HG02759 (cell line): ENCODE data around the gene DPYSL3.

Source experiments
- ATAC-seq: cut with Tn5 transposase; IDR thresholded peaks from one replicate; pipeline ENCODE4 v1.9.1; 2021; ENCODE audit warnings: mild to moderate bottlenecking, moderate library complexity; ENCODE audit not compliant: unreplicated experiment

The DPYSL3 gene

DNA sequence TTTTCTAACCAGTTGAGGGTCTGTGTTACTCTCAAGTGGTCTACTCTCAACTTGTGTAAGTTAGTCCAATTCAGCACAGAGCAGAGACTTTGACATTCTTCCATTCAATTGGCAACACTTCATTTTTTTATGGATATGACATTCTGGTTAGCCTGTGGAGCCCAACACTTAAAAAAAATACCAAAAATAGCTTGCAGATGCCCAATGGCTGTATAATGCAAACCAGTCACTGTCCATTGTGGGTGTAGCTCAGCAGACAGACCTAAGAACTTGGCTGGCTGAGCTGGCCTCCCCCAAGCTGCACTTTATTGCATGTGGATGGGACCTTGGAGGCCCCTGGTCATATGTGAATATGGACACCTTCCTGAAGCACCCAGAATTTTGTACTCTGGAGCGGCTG, 103.2 kb downstream of the DPYSL3 start:
- ATAC-seq: no peak

DNA sequence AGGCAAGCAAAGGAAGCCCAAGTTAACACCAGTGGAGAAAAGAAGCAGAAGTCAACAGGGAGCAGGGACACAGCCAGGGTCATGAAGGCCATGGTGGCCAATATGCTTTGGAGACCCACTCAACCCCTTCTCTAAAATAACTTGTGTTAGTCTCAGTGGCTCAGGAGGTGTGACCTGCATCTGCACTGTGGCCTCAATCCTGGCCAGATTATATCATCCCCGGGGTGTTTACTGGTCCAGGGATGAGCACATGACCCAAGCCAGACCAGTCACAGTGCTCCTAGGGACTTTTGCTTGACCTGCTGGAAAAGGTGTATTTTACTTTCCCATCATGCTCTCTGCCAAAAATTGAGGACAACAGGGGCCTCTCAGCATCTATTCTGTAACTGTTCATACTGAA, 105.2 kb downstream of the DPYSL3 start:
- ATAC-seq: peak; percentile 28

GRCh38 chr5:147403651-147404640, 105.9 kb downstream of the DPYSL3 start:
- peak; percentile 93 for ATAC-seq

- ATAC-seq: no peak
These were observed 109.0 kb downstream of the DPYSL3 start for GRCh38 chr5:147400881-147401280.

- ATAC-seq: no peak
These were observed 109.6 kb downstream of the DPYSL3 start for GRCh38 chr5:147400126-147400809.

DNA sequence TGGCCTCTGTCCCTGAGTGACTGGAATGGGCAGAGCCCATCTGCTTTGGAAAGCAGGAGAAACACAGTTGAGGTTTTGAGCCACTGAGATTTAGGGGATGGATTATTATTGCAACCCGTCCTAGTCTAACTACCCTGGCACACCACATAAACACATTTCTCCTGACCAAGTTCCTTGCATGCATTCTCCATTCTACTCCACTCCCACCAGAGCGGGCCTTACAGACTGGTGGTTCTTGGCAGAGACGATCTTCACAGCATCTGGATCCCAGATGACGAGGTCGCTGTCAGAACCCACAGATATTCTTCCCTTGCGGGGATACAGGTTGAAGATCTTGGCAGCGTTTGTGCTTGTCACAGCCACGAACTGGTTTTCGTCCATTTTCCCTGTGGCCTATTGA, 111.0 kb downstream of the DPYSL3 start:
- ATAC-seq: no peak

GRCh38 chr5:147397616-147398015, 112.3 kb downstream of the DPYSL3 start:
- no peak for ATAC-seq

DNA sequence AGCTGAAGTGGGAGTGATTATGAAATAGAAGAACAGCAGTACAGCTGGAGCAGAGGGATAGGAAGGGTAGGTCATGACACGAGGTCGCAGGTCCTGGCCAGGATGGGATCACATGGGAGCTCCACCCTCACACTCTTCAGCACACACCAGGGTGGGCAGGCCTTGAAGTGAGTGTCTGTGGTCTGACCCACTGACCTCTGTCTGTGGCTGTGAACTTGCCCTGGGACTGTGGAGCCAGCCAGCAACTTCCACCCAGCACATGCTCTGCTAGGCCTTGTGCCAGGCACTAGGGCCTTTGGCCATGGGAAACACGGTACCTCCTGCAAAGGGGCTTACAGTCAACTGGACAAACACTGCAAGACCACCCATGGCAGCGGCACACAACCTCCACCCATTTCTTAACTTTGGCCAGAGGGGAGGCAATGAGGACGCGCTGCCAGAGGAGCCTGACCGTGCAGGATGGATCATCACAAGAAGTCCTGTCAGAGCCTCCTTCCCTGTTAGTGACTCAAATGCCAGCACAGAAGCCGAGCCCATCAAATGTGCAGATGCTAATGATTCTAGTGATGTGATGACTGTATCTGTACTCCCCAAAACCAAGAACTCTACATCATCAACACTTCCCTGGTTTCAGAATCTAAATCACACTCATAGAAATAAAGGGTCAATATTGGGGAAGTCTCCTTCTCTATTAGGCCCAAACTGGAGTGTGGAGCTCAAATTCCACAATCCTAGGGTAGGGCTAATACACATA, 113.6 kb downstream of the DPYSL3 start:
- no peak for ATAC-seq

GRCh38 chr5:147393874-147394672, 115.8 kb downstream of the DPYSL3 start:
- no peak for ATAC-seq

DNA sequence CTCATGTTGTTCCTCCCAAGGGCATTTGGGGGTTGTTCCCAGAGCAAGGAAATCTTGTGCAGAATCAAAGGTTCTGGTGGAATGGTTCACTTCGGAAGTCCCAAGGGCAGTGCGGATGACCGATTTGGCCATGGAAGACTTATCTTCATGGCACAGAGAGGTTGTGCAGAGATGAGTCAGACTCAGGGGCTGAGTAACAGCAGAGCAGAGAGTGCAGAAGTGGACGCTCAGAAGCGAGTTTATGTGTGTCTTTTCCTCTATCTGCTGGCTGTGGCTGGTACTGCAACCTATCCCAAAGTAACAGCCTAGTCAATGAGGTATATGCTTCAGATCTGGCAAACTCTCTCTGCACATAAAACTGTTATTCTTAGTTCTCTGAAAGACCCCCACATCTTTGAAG, 118.1 kb downstream of the DPYSL3 start:
- ATAC-seq: peak; percentile 95

DNA sequence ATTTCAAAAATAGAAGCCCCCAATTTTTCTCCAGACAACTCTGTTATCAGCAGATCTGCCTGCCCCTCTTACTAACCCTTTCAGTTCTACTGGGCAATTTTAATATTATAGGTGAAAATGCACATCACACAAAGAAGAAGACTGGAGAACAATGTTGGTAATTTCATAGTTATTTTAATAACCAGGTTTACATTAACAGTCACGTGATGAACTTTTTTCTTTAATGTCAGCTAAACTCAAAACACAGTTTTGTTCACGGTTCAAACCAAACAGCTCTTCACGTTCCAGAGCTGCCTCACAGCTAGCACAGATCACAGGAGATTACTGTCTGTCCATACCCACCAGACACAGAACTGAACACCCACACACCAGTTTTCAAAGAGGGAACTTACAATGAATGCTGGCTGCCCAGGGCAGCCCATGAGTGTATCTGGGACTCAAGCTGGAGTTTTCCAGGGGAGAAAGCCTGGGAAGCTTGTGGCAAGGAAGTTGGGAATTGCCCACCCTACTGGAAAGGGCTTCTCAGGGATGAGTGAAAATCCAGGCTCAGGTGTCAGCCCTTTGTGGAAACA, 119.1 kb downstream of the DPYSL3 start:
- ATAC-seq: no peak

DNA sequence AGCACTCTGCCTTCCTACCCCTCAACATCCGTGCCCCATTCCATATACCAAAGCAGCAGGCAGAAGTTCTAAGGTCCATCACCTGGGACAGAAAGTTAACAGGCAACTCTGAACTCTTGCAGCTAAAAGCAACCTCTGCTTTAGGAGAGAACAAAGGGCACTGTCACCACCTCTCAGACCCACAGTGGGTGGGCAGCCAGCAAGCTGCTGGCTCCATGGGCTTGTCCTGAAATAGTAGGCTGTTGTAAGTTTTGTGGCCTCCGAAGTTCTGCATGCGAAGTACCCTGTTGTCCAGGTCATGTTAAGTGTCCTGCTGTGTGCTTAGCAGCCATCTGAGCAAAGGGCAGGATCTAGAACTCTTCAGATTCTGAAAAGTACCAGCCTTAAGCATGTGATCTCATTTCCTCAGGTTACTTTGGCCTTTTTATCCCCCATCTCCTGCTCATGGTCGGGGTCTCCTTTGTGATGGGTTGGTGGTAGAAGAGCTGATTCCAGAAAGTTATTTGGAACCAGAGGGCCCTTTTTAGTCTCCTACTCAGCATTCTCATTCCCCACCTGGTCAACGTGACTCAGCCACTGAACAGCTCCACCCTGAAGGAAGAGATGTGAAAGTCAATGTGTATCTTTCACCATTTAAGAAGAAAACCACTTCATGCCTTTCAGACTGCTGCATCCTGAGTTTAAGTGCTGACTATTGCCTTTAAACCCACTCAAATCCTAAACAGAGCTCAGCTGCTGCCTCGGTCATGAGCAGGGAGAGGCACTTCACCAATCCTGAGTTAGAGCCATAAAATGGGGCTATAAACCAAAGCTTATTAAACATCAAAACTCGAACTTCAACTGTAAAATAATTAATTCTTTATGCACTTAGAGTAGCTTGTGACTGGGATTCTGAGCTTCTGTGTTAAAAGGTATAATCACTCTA, 121.4 kb downstream of the DPYSL3 start:
- no peak for ATAC-seq

GRCh38 chr5:147387109-147387508, 122.8 kb downstream of the DPYSL3 start:
- ATAC-seq: no peak

- ATAC-seq: peak; percentile 64
These were observed 125.3 kb downstream of the DPYSL3 start for GRCh38 chr5:147384346-147385193.

GRCh38 chr5:147382776-147383175, 127.1 kb downstream of the DPYSL3 start:
- ATAC-seq: no peak

- ATAC-seq: no peak
These were observed 128.3 kb downstream of the DPYSL3 start for GRCh38 chr5:147381555-147381954.

DNA sequence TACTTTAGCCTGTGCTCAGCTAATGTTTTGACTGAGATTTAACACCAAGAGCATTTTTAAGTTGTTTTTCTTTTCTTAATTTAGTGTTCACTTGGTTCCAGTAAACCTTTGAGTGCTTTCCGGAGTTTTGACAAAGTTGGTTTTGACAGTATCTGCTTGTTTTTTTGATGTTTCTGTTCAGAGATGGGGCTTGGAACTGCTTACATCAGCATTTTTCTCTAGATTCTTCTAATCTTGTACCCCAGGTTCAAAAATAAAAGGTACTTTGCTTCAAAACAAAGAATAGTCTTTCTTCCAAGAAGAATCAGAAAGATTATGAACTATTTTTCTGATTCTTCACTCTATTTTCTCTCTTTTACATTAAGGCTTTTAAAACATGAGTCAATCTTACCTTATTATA, 132.2 kb downstream of the DPYSL3 start:
- no peak for ATAC-seq

DNA sequence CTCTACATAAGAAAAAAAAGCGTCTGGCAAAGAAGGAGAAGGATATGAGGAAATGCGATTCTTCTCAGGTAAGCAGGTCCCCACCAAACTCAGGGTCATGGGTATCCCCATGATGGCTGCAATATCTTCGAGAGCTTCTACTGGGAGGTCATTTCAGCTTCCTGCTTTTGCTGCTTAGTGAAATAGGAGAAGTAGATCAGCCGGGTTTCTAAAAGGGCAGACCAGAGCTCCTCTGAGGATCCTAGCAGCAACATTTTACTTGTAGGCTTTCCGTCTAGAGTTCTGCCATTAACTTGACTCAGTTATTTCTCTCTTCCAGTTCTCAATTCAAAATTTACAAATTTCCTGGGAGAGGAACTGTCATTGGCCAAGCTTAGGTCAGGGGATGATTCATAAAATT, 134.7 kb downstream of the DPYSL3 start:
- no peak for ATAC-seq
